H9 (cell line): Measurements from ENCODE around the gene STX2. TPM values are rescaled to one million over a fixed set of nuclear protein-coding genes. Genes with fewer than 3 reads are reported as not detected.

ENCODE experiments used
- DNase-seq: peaks from one replicate; pipeline ENCODE4 v3.0.0-alpha.2; 2017
- H2AFZ ChIP-seq: one replicate; pipeline ENCODE4 v1.6.1; 2013; ENCODE audit warnings: mild to moderate bottlenecking, low read length, control low read depth, moderate library complexity
- H2AK5ac ChIP-seq: 2 replicates; pipeline ENCODE4 v1.6.1; 2013; ENCODE audit warnings: low read length, control low read depth, mixed read lengths; ENCODE audit not compliant: insufficient read length
- H2BK120ac ChIP-seq: one replicate; pipeline ENCODE4 v1.6.1; 2013; ENCODE audit warnings: low read depth, mild to moderate bottlenecking, low read length, control low read depth, inconsistent platforms; ENCODE audit not compliant: poor library complexity, severe bottlenecking
- H2BK12ac ChIP-seq: 2 replicates; pipeline ENCODE4 v1.6.1; 2013; ENCODE audit warnings: low read length, control low read depth, mixed read lengths, low read depth; ENCODE audit not compliant: insufficient read length
- H2BK15ac ChIP-seq: 2 replicates; pipeline ENCODE4 v1.6.1; 2013; ENCODE audit warnings: low read depth, low read length, control low read depth
- H2BK20ac ChIP-seq: one replicate; pipeline ENCODE4 v1.6.1; 2013; ENCODE audit warnings: low read depth, mild to moderate bottlenecking, low read length, control low read depth, inconsistent platforms; ENCODE audit not compliant: poor library complexity, severe bottlenecking
- H2BK5ac ChIP-seq: 2 replicates; pipeline ENCODE4 v1.6.1; 2013; ENCODE audit warnings: low read length, control low read depth, mixed read lengths; ENCODE audit not compliant: insufficient read length
- H3K14ac ChIP-seq: 2 replicates; pipeline ENCODE4 v1.6.1; 2013; ENCODE audit warnings: low read length, control low read depth; ENCODE audit not compliant: insufficient read depth
- H3K18ac ChIP-seq: 2 replicates; pipeline ENCODE4 v1.6.1; 2013; ENCODE audit warnings: low read depth, mild to moderate bottlenecking, mixed read lengths, low read length, control low read depth; ENCODE audit not compliant: insufficient read length
- H3K23ac ChIP-seq: 2 replicates; pipeline ENCODE4 v1.6.1; 2013; ENCODE audit warnings: low read length, control low read depth, mixed read lengths, low read depth; ENCODE audit not compliant: insufficient read length
- H3K23me2 ChIP-seq: 2 replicates; pipeline ENCODE4 v1.6.1; 2013; ENCODE audit warnings: low read depth, mild to moderate bottlenecking, mixed read lengths, low read length, control low read depth; ENCODE audit not compliant: insufficient read length, poor library complexity, severe bottlenecking
- H3K27ac ChIP-seq: 2 replicates; pipeline ENCODE4 v1.5.1; 2013; ENCODE audit warnings: low read length, control low read depth, mixed read lengths, low read depth; ENCODE audit not compliant: insufficient read length
- H3K27me3 ChIP-seq: 2 replicates; pipeline ENCODE4 v1.6.1; 2013; ENCODE audit warnings: low read length, control low read depth, inconsistent platforms; ENCODE audit not compliant: insufficient read depth
- H3K4ac ChIP-seq: 2 replicates; pipeline ENCODE4 v1.6.1; 2013; ENCODE audit warnings: low read depth, mild to moderate bottlenecking, control low read depth, inconsistent platforms, low read length, moderate library complexity
- H3K4me1 ChIP-seq: 2 replicates; pipeline ENCODE4 v1.6.1; 2013; ENCODE audit warnings: low read length, control low read depth, inconsistent platforms; ENCODE audit not compliant: insufficient read depth
- H3K4me2 ChIP-seq: 2 replicates; pipeline ENCODE4 v1.6.1; 2013; ENCODE audit warnings: low read length, control low read depth, mixed read lengths; ENCODE audit not compliant: insufficient read length, insufficient read depth
- H3K56ac ChIP-seq: 2 replicates; pipeline ENCODE4 v1.6.1; 2013; ENCODE audit warnings: low read depth, mild to moderate bottlenecking, mixed read lengths, low read length, control low read depth; ENCODE audit not compliant: insufficient read length
- H3K79me1 ChIP-seq: 2 replicates; pipeline ENCODE4 v1.6.1; 2013; ENCODE audit warnings: low read depth, mild to moderate bottlenecking, moderate library complexity, low read length, control low read depth, inconsistent platforms; ENCODE audit not compliant: insufficient read depth, poor library complexity, severe bottlenecking
- H3K79me2 ChIP-seq: 2 replicates; pipeline ENCODE4 v1.6.1; 2013; ENCODE audit warnings: low read length, control low read depth, inconsistent platforms; ENCODE audit not compliant: insufficient read depth
- H3K9ac ChIP-seq: 2 replicates; pipeline ENCODE4 v1.6.1; 2013; ENCODE audit warnings: low read length, control low read depth, mixed read lengths; ENCODE audit not compliant: insufficient read length; ENCODE audit errors: extremely low read depth
- H3K9me3 ChIP-seq: one replicate; pipeline ENCODE4 v1.6.1; 2013; ENCODE audit warnings: low read depth, low read length, inconsistent platforms; ENCODE audit not compliant: control insufficient read depth
- H3T11ph ChIP-seq: one replicate; pipeline ENCODE4 v1.6.1; 2013; ENCODE audit warnings: mild to moderate bottlenecking, low read length, control low read depth, inconsistent platforms
- H4K20me1 ChIP-seq: one replicate; pipeline ENCODE4 v1.6.1; 2013; ENCODE audit not compliant: control insufficient read depth, insufficient read length, insufficient read depth
- H4K5ac ChIP-seq: 2 replicates; pipeline ENCODE4 v1.6.1; 2013; ENCODE audit warnings: low read depth, mild to moderate bottlenecking, mixed read lengths, low read length, control low read depth; ENCODE audit not compliant: insufficient read length
- H4K8ac ChIP-seq: replicated peaks from 2 replicates; pipeline ENCODE4 v1.6.1; 2013; ENCODE audit warnings: low read length, control low read depth, mixed read lengths, low read depth; ENCODE audit not compliant: insufficient read length
- H4K91ac ChIP-seq: 2 replicates; pipeline ENCODE4 v1.6.1; 2013; ENCODE audit warnings: low read depth, mild to moderate bottlenecking, moderate library complexity, mixed read lengths, low read length, control low read depth; ENCODE audit not compliant: insufficient read length
- H3K27ac Mint-ChIP-seq, 3 experiments: 2 replicates in 2 of 3; 3 replicates in 1 of 3; pipeline ENCODE4 v1.8.0; 2020 to 2021; ENCODE audit warnings: mixed read lengths in 3 of 3, mild to moderate bottlenecking in 1 of 3, moderate library complexity in 1 of 3
- H3K27me3 Mint-ChIP-seq: 2 replicates; pipeline ENCODE4 v1.8.0; 2021; ENCODE audit warnings: low read depth, mild to moderate bottlenecking, moderate library complexity, mixed read lengths
- H3K36me3 Mint-ChIP-seq, 3 experiments: 2 replicates in 2 of 3; 3 replicates in 1 of 3; pipeline ENCODE4 v1.8.0; 2020 to 2021; ENCODE audit warnings: low read depth in 3 of 3, mixed read lengths in 3 of 3; ENCODE audit not compliant: insufficient read depth in 1 of 3
- H3K4me1 Mint-ChIP-seq, 2 experiments: 2 replicates each; pipeline ENCODE4 v1.8.0; 2020; ENCODE audit warnings: mixed read lengths in 2 of 2
- H3K4me3 Mint-ChIP-seq, 2 experiments: 2 replicates in 1 of 2; 3 replicates in 1 of 2; pipeline ENCODE4 v1.8.0; 2020 to 2021; ENCODE audit warnings: mild to moderate bottlenecking in 2 of 2, mixed read lengths in 2 of 2, moderate library complexity in 1 of 2
- H3K9me3 Mint-ChIP-seq, 2 experiments: 2 replicates in 1 of 2; 3 replicates in 1 of 2; pipeline ENCODE4 v1.8.0; 2020; ENCODE audit warnings: mild to moderate bottlenecking in 2 of 2, mixed read lengths in 2 of 2, moderate library complexity in 1 of 2
- CTCF ChIP-seq: fragments of 200-600 bp; sonication (generic); conservative IDR thresholded peaks from 3 replicates; pipeline ENCODE4 v1.8.0; 2021; ENCODE audit warnings: antibody characterized with exemption, mild to moderate bottlenecking
- WGBS: extraction: QIAGEN DNeasy Blood & Tissue Kit; methylation state at CpG from one replicate; pipeline ENCODE4 v1.1.7; 2013; ENCODE audit warnings: missing lambda C conversion rate, low lambda C conversion rate, mixed read lengths; ENCODE audit not compliant: insufficient read length; ENCODE audit errors: extremely low coverage; 5-methylcytosine and 5-hydroxymethylcytosine counted together
- total RNA-seq: library from RNA; stranded (reverse); gene quantifications from 2 replicates; pipeline ENCODE4 v1.2.1, GENCODE V29; 2021

Gene STX2
- total RNA-seq, 1 experiment from 2014 or later, result 19.4 TPM

GRCh38 chr12:130870442-130871285 lies 31.6 kb upstream of the STX2 start:
- Mint-ChIP-seq H3K9me3 (peaks cover 0 to 2% of the 10 kb centered on the region in 2 experiments; a peak in 1 of 5 replicates), H3K27ac (peak overlapping the region; percentile 94 to 98 (median 95)), H3K36me3 (peaks cover 30 to 32% (median 32%) of the 10 kb centered on the region in 3 experiments), H3K27me3 (no peaks in the 10 kb centered on the region), H3K4me1 (peaks cover 34 to 42% of the 10 kb centered on the region in 2 experiments), H3K4me3 (peak overlapping the region; percentile 68 to 82)
- peak overlapping the region; percentile 28 for H3K27ac ChIP-seq
- H3K79me2 ChIP-seq, result peaks cover 13% of the 10 kb centered on the region; the same call in 1 of the 2 replicates
- no peak overlapping the region for H3K9ac ChIP-seq
- peak overlapping the region; percentile 21 for H4K91ac ChIP-seq
- H2BK20ac ChIP-seq, result no peak overlapping the region
- no peak overlapping the region for H2BK120ac ChIP-seq
- WGBS, result no CpG with 5 or more reads among the region's 31 CpGs
- no peak overlapping the region; the same call in 1 of the 2 replicates for H3K4ac ChIP-seq
- no peak overlapping the region for H2AFZ ChIP-seq
- no peak overlapping the region for H2BK15ac ChIP-seq
- no peaks in the 10 kb centered on the region for H3K9me3 ChIP-seq
- H3K27me3 ChIP-seq, result no peaks in the 10 kb centered on the region
- no peak overlapping the region for H4K5ac ChIP-seq
- TF ChIP-seq CTCF, result peak; percentile 68
- H3T11ph ChIP-seq, result no peak overlapping the region
- H3K4me2 ChIP-seq, result peak overlapping the region; percentile 46
- peaks cover 2% of the 10 kb centered on the region; the same call in 1 of the 2 replicates for H3K4me1 ChIP-seq
- H4K20me1 ChIP-seq, result peaks cover 3% of the 10 kb centered on the region
- no peak overlapping the region for H3K23ac ChIP-seq
- H3K14ac ChIP-seq, result peak overlapping the region; percentile 90
- H4K8ac ChIP-seq, result no peak overlapping the region
- no peak overlapping the region for H2AK5ac ChIP-seq
- peak; percentile 91 for DNase-seq
- no peak overlapping the region for H3K56ac ChIP-seq
- no peak overlapping the region for H2BK5ac ChIP-seq
- peaks cover 12% of the 10 kb centered on the region for H3K23me2 ChIP-seq
- peak overlapping the region; percentile 96 for H3K18ac ChIP-seq
- no peaks in the 10 kb centered on the region for H3K79me1 ChIP-seq
- H2BK12ac ChIP-seq, result no peak overlapping the region
